ENCODE data around the gene POC1A. TPM values are rescaled to one million over a fixed set of nuclear protein-coding genes. Genes with fewer than 3 reads are reported as not detected.

The POC1A gene
- total and polyA plus RNA-seq, 12 donors: 0.44 to 3.5 (median 1.1) TPM

- Histone ChIP-seq H3K27ac (no peak overlapping the region), H3K36me3 (no peaks in the 10 kb centered on the region), H3K4me3 (no peak overlapping the region), H3K27me3 (no peaks in the 10 kb centered on the region), H3K9me3 (no peaks in the 10 kb centered on the region), H3K4me1 (peaks cover 15 to 58% (median 29%) of the 10 kb centered on the region in 9 donors)
- intact Hi-C loops (cut with DNase I): loop anchor here in 3 of 10 donors (5.0 kb wide), 2 partner anchors 40 to 55 kb away; no protein-coding TSS in a partner anchor
- ATAC-seq (no peak), DNase-seq (no peak)
- no peak for TF ChIP-seq CTCF (IDR thresholded peaks at IDR 0.05)
- WGBS, 2 donors: 96 to 99% methylated on average over 8 of the region's 8 CpGs
Measured at GRCh38 chr3:52067046-52067445, 87.2 kb downstream of the POC1A start.

DNA sequence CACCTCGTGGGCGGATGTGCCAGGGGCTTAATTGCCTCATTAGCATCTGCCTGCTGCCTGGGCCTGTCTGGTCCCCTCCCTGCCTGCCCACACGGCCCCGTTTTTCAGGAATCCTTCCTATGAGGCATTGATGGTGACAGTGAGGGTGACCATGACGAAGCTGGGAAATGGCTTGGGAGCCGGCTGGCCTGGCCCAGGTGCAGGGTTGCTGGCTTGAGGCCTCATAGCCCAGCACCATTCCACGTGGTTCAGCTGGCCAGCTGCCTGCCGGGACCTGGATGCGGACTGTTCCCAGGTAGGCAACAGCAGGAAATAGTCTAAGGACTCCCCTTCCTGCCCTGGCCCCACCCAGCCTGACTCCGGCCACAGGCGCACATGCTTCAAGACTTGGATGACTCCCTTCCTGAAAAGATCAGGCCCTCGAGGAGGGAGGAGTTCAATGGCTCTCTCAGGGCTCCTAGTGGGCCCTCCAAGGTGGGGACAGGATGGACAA lies 88.9 kb downstream of the POC1A start:
- ATAC-seq (peak; percentile 20 to 82 (median 74)), DNase-seq (peak; percentile 46 to 62)
- no peaks in the 10 kb centered on the region for H3K27me3 ChIP-seq
- 60 to 62% methylated on average over 12 of the region's 12 CpGs for WGBS, 2 donors
- H3K27ac ChIP-seq: peak overlapping the region in 7 of 10 donors; percentile 14 to 62 (median 44)
- H3K36me3 ChIP-seq: no peaks in the 10 kb centered on the region
- no peaks in the 10 kb centered on the region for H3K9me3 ChIP-seq
- TF ChIP-seq CTCF (IDR thresholded peaks at IDR 0.05): no peak
- no peak overlapping the region for H3K4me3 ChIP-seq
- peaks cover 5 to 48% (median 22%) of the 10 kb centered on the region in 9 donors for H3K4me1 ChIP-seq
- intact Hi-C loops (cut with DNase I): loop anchor here in 3 of 10 donors (5.0 kb wide), 2 partner anchors 42 to 57 kb away; no protein-coding TSS in a partner anchor

DNA sequence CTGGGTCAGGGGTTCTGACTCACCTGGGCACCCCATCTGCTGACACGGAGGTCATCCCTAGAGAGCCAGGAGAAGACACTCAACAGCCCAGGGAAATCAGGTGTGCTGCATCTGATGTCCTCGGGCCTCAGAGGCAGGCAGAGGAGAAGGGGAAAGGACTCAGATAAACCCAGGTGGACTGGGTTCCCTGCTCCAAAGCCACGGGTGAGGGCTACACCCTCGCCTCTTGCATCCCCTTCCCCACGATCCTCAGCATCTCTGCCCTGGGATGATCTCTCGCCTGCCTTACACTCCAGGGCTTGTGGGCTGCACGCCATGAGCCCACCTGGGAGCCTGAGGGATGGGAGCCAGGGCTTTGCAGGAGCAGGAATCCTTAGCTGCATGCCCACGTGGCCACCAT lies 89.7 kb downstream of the POC1A start:
- no peaks in the 10 kb centered on the region for H3K27me3 ChIP-seq
- H3K4me1 ChIP-seq: peaks cover 0 to 41% (median 14%) of the 10 kb centered on the region in 9 donors
- H3K27ac ChIP-seq: no peak overlapping the region
- WGBS, 2 donors: 90 to 93% methylated on average over 8 of the region's 8 CpGs
- no peak for TF ChIP-seq CTCF (IDR thresholded peaks at IDR 0.05)
- intact Hi-C loops (cut with DNase I): no loop called here
- ATAC-seq (no peak), DNase-seq (no peak)
- no peaks in the 10 kb centered on the region for H3K36me3 ChIP-seq
- no peak overlapping the region for H3K4me3 ChIP-seq
- no peaks in the 10 kb centered on the region for H3K9me3 ChIP-seq

DNA sequence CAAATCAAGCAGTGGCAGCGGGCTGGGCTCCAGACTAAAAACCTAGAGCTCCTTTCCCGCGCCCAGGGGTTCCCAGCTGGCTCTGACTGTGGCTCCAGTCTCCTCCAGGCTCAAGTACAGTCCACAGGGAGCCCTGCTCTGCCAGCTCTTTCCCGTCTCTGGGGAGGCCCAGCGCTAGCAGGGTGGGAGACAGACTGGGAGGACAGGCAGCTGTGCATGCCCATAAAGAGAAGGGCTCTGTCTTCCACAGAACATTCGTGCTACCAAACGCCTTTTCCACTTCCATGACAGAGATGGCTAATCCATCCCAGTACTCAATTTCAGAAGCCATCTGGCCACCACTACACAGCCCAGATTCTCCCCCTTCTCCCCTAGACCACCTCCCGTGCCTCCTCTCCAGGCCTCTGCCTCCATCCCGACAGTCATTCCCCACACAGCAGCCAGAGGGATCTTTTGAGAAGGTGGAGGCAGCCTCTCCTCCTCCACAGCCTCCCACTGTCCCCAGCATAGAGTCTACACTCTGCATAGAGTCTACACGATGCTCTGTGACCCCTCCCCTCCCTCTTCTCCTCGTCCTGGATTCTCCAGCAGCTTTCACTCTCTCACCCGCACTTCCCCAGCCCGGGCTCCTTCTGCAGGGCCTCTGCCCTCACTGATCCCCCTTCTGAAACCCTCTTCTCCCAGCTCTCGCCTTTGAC lies 91.0 kb downstream of the POC1A start:
- intact Hi-C loops (cut with DNase I): no loop called here
- TF ChIP-seq CTCF (IDR thresholded peaks at IDR 0.05): no peak
- DNase-seq (no peak), ATAC-seq (no peak)
- no peak overlapping the region for H3K27ac ChIP-seq
- H3K4me1 ChIP-seq: peaks cover 0 to 40% (median 14%) of the 10 kb centered on the region in 9 donors
- H3K9me3 ChIP-seq: no peaks in the 10 kb centered on the region
- H3K36me3 ChIP-seq: no peaks in the 10 kb centered on the region
- H3K27me3 ChIP-seq: no peaks in the 10 kb centered on the region
- no peak overlapping the region for H3K4me3 ChIP-seq
- WGBS, 2 donors: 82 to 87% methylated on average over 14 of the region's 14 CpGs
